ENCODE measurements around the gene IL1RN. TPM values are rescaled to one million over a fixed set of nuclear protein-coding genes. Genes with fewer than 3 reads are reported as not detected.

The IL1RN gene
- polyA plus RNA-seq, 1 of the 3 experiments (the other 2 are of a cell fraction) = not detected

- Histone ChIP-seq H3F3A (replicated peaks; ENCODE audit: insufficient read depth) (no peaks in the 10 kb centered on the region), H3K4me3 (ENCODE audit: low read depth in 2 of 2, low read length in 1 of 2) (no peak overlapping the region), H3K36me3 (replicated peaks in 1 of 2; ENCODE audit: control insufficient read depth in 1 of 2, insufficient read depth in 2 of 2, low read length in 1 of 2) (no peaks in the 10 kb centered on the region), H3K9ac (no peak overlapping the region), H3K9me2 (no peaks in the 10 kb centered on the region), H3K27me3 (ENCODE audit: insufficient read depth) (no peaks in the 10 kb centered on the region), H3K4me1 (ENCODE audit: control insufficient read depth in 1 of 2, insufficient read depth in 2 of 2, low read depth in 1 of 2, low read length in 1 of 2) (no peaks in the 10 kb centered on the region), H3K27ac (ENCODE audit: low read depth in 2 of 2, low read length in 1 of 2) (no peak overlapping the region), H4K20me1 (ENCODE audit: insufficient read depth) (no peaks in the 10 kb centered on the region), H3K4me2 (no peak overlapping the region), H3K9me3 (no peaks in the 10 kb centered on the region), H2AFZ (ENCODE audit: low read depth) (no peak overlapping the region), H3K79me2 (ENCODE audit: insufficient read depth) (no peaks in the 10 kb centered on the region)
- POLR2A ChIA-PET = no interaction called here
- no peak for TF ChIP-seq FOSL2 (IDR thresholded peaks at IDR 0.05; ENCODE audit: borderline replicate concordance, low read depth)
- no peak for TF ChIP-seq CTCF (IDR thresholded peaks at IDR 0.05)
- no peak for TF ChIP-seq MXI1 (IDR thresholded peaks at IDR 0.05; ENCODE audit: low read depth, low read length)
- no peak for TF ChIP-seq FOXM1 (IDR thresholded peaks at IDR 0.05; ENCODE audit: low read depth)
- no peak for TF ChIP-seq POLR2AphosphoS5 (IDR thresholded peaks at IDR 0.05; ENCODE audit: low read depth, low read length)
- TF ChIP-seq JUND (IDR thresholded peaks at IDR 0.05) = no peak
- TF ChIP-seq TEAD4 (IDR thresholded peaks at IDR 0.05; ENCODE audit: borderline replicate concordance, insufficient read depth) = no peak
- TF ChIP-seq, protein P1, sequence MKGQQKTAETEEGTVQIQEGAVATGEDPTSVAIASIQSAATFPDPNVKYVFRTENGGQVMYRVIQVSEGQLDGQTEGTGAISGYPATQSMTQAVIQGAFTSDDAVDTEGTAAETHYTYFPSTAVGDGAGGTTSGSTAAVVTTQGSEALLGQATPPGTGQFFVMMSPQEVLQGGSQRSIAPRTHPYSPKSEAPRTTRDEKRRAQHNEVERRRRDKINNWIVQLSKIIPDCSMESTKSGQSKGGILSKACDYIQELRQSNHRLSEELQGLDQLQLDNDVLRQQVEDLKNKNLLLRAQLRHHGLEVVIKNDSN (IDR thresholded peaks at IDR 0.05; ENCODE audit: borderline replicate concordance, low read depth) = no peak
- TF ChIP-seq NFIC (IDR thresholded peaks at IDR 0.05; ENCODE audit: borderline replicate concordance) = no peak
- TF ChIP-seq NRF1 (IDR thresholded peaks at IDR 0.05; ENCODE audit: low read depth, low read length) = no peak
- no peak for TF ChIP-seq RAD21 (IDR thresholded peaks at IDR 0.05; ENCODE audit: low read length)
- TF ChIP-seq RCOR1 (IDR thresholded peaks at IDR 0.05; ENCODE audit: low read length) = no peak
- TF ChIP-seq TAF1 (IDR thresholded peaks at IDR 0.05; ENCODE audit: borderline replicate concordance, low read depth, low read length) = no peak
- no peak for TF ChIP-seq GATA2 (CRISPR knock-in tag; IDR thresholded peaks at IDR 0.05)
- CTCF ChIA-PET = no interaction called here
- no peak for DNase-seq
- WGBS (ENCODE audit: low lambda C conversion rate) = 6% methylated on average over 2 of the region's 2 CpGs
Measured at GRCh38 chr2:113081488-113082210, 45.7 kb upstream of the IL1RN start.

GRCh38 chr2:113083296-113083695 lies 44.1 kb upstream of the IL1RN start:
- no peak for DNase-seq
- Histone ChIP-seq H4K20me1 (ENCODE audit: insufficient read depth) (no peaks in the 10 kb centered on the region), H3K36me3 (replicated peaks in 1 of 2; ENCODE audit: control insufficient read depth in 1 of 2, insufficient read depth in 2 of 2, low read length in 1 of 2) (no peaks in the 10 kb centered on the region), H3K27me3 (ENCODE audit: insufficient read depth) (no peaks in the 10 kb centered on the region; the same call in 1 of the 2 replicates), H3K79me2 (ENCODE audit: insufficient read depth) (no peaks in the 10 kb centered on the region), H3K9me3 (no peaks in the 10 kb centered on the region), H3K4me2 (no peak overlapping the region), H3K27ac (ENCODE audit: low read depth in 2 of 2, low read length in 1 of 2) (no peak overlapping the region), H3K9me2 (no peaks in the 10 kb centered on the region), H3K4me1 (ENCODE audit: control insufficient read depth in 1 of 2, insufficient read depth in 2 of 2, low read depth in 1 of 2, low read length in 1 of 2) (no peaks in the 10 kb centered on the region), H3K9ac (no peak overlapping the region), H3F3A (replicated peaks; ENCODE audit: insufficient read depth) (no peaks in the 10 kb centered on the region), H3K4me3 (ENCODE audit: low read depth in 2 of 2, low read length in 1 of 2) (no peak overlapping the region), H2AFZ (ENCODE audit: low read depth) (no peak overlapping the region)
- TF ChIP-seq PBX3 (IDR thresholded peaks at IDR 0.05) (no peak), FOXJ3 (CRISPR knock-in tag; IDR thresholded peaks at IDR 0.05) (no peak), JUND (IDR thresholded peaks at IDR 0.05) (no peak), SMC3 (IDR thresholded peaks at IDR 0.05; ENCODE audit: low read depth, low read length) (no peak)
- CTCF ChIA-PET = no interaction called here
- POLR2A ChIA-PET = no interaction called here
- 14% methylated on average over 8 of the region's 8 CpGs for WGBS (ENCODE audit: low lambda C conversion rate)

Measured in SK-N-SH (cell line).